Lung (tissue), 12 donors: ENCODE measurements around the gene OR2A2. TPM values are rescaled to one million over a fixed set of nuclear protein-coding genes. Genes with fewer than 3 reads are reported as not detected.

Experiments used
- ATAC-seq: fragments of 200-7000 bp; cut with Tn5 transposase; one replicate; pipeline ENCODE4 v1.9.1; 2020; ENCODE audit warnings: moderate number of reproducible peaks; ENCODE audit not compliant: insufficient read depth, low FRiP score
- DNase-seq, 3 donors: peaks; one replicate each; pipeline ENCODE4 v3.0.0-alpha.2; 2013 to 2017
- H3K27ac ChIP-seq, 2 donors: one replicate each; pipeline ENCODE4 v1.5.1; 2013; ENCODE audit warnings: mild to moderate bottlenecking in 2 of 2, moderate library complexity in 2 of 2, control low read depth in 1 of 2, inconsistent platforms in 1 of 2, low read depth in 1 of 2, low read length in 1 of 2
- H3K27me3 ChIP-seq, 3 donors: one replicate each; pipeline ENCODE4 v1.5.1; 2013; ENCODE audit warnings: low read length in 2 of 3; ENCODE audit not compliant: control insufficient read depth in 3 of 3, insufficient read depth in 3 of 3
- H3K36me3 ChIP-seq, 4 donors: one replicate each; pipeline ENCODE4 v1.5.1; 2013; ENCODE audit warnings: low read length in 4 of 4, mild to moderate bottlenecking in 1 of 4, moderate library complexity in 1 of 4; ENCODE audit not compliant: control insufficient read depth in 4 of 4, insufficient read depth in 4 of 4
- H3K4me1 ChIP-seq, 5 donors: one replicate each; pipeline ENCODE4 v1.5.1; 2013; ENCODE audit warnings: low read length in 5 of 5, mild to moderate bottlenecking in 2 of 5, moderate library complexity in 1 of 5; ENCODE audit not compliant: control insufficient read depth in 5 of 5, insufficient read depth in 5 of 5
- H3K4me3 ChIP-seq: one replicate; pipeline ENCODE4 v1.5.1; 2013; ENCODE audit warnings: mild to moderate bottlenecking, control low read depth, moderate library complexity
- H3K9ac ChIP-seq, 2 donors: one replicate each; pipeline ENCODE4 v1.5.1; 2013; ENCODE audit warnings: low read length in 2 of 2, control low read depth in 1 of 2; ENCODE audit not compliant: insufficient read depth in 1 of 2
- H3K9me3 ChIP-seq, 4 donors: one replicate each; pipeline ENCODE4 v1.5.1; 2013; ENCODE audit warnings: low read length in 3 of 4, mild to moderate bottlenecking in 1 of 4, moderate library complexity in 1 of 4; ENCODE audit not compliant: control insufficient read depth in 4 of 4, insufficient read depth in 3 of 4
- WGBS, 2 donors: extraction: QIAGEN DNeasy Blood & Tissue Kit; methylation state at CpG; one replicate each; pipeline ENCODE4 v1.1.7; 2013; 5-methylcytosine and 5-hydroxymethylcytosine counted together
- polyA plus RNA-seq, 2 donors: library from polyadenylated mRNA; stranded (reverse); fragments of 200-250 nt; gene quantifications; one replicate each; pipeline ENCODE4 v1.2.1, GENCODE V29; 2013
- total RNA-seq, 2 donors: library from RNA; depleted of rRNA in 1 of 2; stranded (reverse); fragments of >200 nt in 1 of 2; gene quantifications; one replicate each; pipeline ENCODE4 v1.2.1, GENCODE V29; 2014 to 2021
- TF ChIP-seq, protein P1 (sequence below): IDR thresholded peaks from 2 replicates; pipeline ENCODE4 v1.5.1; 2012; ENCODE audit warnings: mild to moderate bottlenecking; ENCODE audit errors: control extremely low read depth, extremely low read depth
- donor health status: control.
- donor health status: control.
- donor health status: Bipolar disorder and iron deficiency.
- donor health status: healthy.
- donor health status: DM: yes; HTN: yes; CAD: no.

OR2A2 gene
- total and polyA plus RNA-seq, 4 donors = not detected

DNA sequence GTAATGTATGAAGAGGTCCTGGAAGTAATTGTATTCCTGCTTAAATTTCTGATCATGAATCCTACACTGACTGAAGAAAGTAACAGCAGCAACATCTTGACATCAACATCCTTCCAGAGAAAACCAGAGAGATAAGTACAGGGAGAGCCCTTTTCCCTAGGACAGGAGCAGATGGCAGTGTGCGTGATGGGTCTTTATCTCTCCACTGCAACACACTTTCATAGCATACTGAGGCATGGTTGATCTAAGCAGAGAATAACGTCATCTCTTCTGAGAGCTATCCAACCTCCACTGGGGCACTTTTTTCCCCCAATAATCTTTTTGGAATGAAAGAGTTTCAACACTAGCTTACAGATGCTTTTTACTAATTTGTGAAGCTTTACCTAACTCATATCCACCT, 39.4 kb upstream of the OR2A2 start:
- H3K36me3 ChIP-seq = no peaks in the 10 kb centered on the region
- ATAC-seq (no peak), DNase-seq (no peak)
- 80 to 81% methylated on average over 2 of the region's 2 CpGs for whole genome bisulfite sequencing, 2 donors
- no peak overlapping the region for H3K4me3 ChIP-seq
- H3K4me1 ChIP-seq = no peaks in the 10 kb centered on the region
- no peak overlapping the region for H3K9ac ChIP-seq
- H3K27ac ChIP-seq = no peak overlapping the region
- no peaks in the 10 kb centered on the region for H3K9me3 ChIP-seq
- peaks cover 0 to 11% (median 0%) of the 10 kb centered on the region in 3 donors for H3K27me3 ChIP-seq
- TF ChIP-seq, protein P1, sequence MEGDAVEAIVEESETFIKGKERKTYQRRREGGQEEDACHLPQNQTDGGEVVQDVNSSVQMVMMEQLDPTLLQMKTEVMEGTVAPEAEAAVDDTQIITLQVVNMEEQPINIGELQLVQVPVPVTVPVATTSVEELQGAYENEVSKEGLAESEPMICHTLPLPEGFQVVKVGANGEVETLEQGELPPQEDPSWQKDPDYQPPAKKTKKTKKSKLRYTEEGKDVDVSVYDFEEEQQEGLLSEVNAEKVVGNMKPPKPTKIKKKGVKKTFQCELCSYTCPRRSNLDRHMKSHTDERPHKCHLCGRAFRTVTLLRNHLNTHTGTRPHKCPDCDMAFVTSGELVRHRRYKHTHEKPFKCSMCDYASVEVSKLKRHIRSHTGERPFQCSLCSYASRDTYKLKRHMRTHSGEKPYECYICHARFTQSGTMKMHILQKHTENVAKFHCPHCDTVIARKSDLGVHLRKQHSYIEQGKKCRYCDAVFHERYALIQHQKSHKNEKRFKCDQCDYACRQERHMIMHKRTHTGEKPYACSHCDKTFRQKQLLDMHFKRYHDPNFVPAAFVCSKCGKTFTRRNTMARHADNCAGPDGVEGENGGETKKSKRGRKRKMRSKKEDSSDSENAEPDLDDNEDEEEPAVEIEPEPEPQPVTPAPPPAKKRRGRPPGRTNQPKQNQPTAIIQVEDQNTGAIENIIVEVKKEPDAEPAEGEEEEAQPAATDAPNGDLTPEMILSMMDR = no peak

DNA sequence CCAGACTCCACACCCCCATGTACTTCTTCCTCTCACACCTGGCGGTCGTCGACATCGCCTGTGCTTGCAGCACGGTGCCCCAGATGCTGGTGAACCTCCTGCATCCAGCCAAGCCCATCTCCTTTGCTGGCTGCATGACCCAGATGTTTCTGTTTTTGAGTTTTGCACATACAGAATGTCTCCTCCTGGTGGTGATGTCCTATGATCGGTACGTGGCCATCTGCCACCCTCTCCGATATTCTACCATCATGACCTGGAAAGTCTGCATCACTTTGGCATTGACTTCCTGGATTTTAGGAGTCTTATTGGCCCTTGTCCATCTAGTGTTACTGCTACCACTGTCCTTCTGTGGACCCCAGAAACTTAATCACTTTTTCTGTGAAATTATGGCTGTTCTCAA, 35.0 kb upstream of the OR2A2 start:
- DNase-seq (no peak), ATAC-seq (no peak)
- TF ChIP-seq, protein P1 = no peak
- H3K9me3 ChIP-seq = no peaks in the 10 kb centered on the region
- H3K27me3 ChIP-seq = peaks cover 0 to 12% (median 0%) of the 10 kb centered on the region in 3 donors
- 94% methylated on average over 8 of the region's 8 CpGs for WGBS, 2 donors
- no peaks in the 10 kb centered on the region for H3K36me3 ChIP-seq
- no peaks in the 10 kb centered on the region for H3K4me1 ChIP-seq
- H3K9ac ChIP-seq = no peak overlapping the region
- H3K4me3 ChIP-seq = no peak overlapping the region
- H3K27ac ChIP-seq = no peak overlapping the region

DNA sequence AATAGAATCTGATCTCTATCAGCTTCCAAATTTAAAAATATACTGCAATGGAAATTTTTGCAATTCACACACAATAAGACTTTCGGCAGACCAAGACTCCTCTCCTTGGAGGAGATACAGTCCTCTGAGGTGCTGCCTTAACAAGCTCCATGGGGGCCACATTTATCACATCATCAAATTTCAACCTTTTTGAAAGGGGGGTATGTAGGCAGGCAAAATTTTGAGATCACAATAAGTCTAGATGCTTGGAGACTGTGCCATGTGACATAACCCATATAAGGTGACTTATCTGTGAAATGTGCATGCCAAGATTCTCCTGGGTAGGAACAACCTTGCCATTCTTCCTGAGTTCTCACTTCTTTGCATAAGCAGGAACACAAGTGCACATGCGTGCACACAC, 23.4 kb upstream of the OR2A2 start, which contains the start of gene OR2A12:
OR2A12 (plus strand) TSS at position 301 of the 400 bp plus-strand sequence. CDS start 8,830 bp downstream, outside the sequence.
- H3K9ac ChIP-seq = no peak within 1 kb of the TSS
- no peaks in the 10 kb centered on the region for H3K36me3 ChIP-seq
- WGBS, 2 donors = 87% methylated on average over 2 of the region's 2 CpGs
- TF ChIP-seq, protein P1 = no peak
- H3K27ac ChIP-seq = no peak within 1 kb of the TSS
- peaks cover 0 to 35% (median 0%) of the 10 kb centered on the region in 3 donors for H3K27me3 ChIP-seq
- no peaks in the 10 kb centered on the region for H3K9me3 ChIP-seq
- ATAC-seq (no peak), DNase-seq (no peak)
- no peak within 1 kb of the TSS for H3K4me3 ChIP-seq
- peaks cover 0 to 3% (median 0%) of the 10 kb centered on the region in 5 donors for H3K4me1 ChIP-seq

DNA sequence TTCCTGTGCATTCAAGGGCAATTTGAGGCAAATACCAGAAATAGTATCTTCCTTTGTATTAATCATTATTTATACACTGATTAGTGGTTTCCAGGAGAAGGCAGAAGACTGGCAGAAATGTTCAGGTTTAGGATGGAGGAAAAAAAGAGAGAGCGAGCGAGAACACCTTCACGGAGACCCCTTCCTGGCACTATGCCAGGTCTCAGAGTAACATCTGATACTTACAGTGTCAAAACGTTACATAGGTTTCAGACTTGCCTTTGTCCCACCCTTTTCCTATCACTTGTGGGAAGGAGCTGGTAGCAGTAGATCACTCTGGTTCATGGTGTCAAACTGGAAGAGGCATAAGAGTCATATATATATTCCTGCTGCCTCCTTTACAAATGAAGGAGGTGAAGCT, 22.7 kb upstream of the OR2A2 start:
- Histone ChIP-seq H3K4me3 (no peak overlapping the region), H3K27me3 (peaks cover 0 to 34% (median 0%) of the 10 kb centered on the region in 3 donors), H3K9ac (no peak overlapping the region), H3K36me3 (no peaks in the 10 kb centered on the region), H3K27ac (no peak overlapping the region), H3K4me1 (peaks cover 0 to 2% (median 0%) of the 10 kb centered on the region in 5 donors), H3K9me3 (no peaks in the 10 kb centered on the region)
- no peak for DNase-seq
- 72 to 79% methylated on average over 4 of the region's 4 CpGs for WGBS, 2 donors
- TF ChIP-seq, protein P1 = no peak
- no peak for ATAC-seq
